ENCODE results near the gene CD300LD.
"Not testable (repeated sequence)": the region's sequence is repeated elsewhere in the genome, so short reads cannot be mapped to it uniquely, and the experiment has no call there.

The CD300LD gene

GRCh38 chr17:74592087-74592990 lies at the start of gene CD300LD:
Gene CD300LD, minus strand, starts transcription at chr17:74592283. Its CDS starts 81 bp downstream, at chr17:74592202.
- in situ Hi-C loops (cut with MboI; ENCODE audit: low sequenced_read_pairs) = no loop called here

GRCh38 chr17:74641224-74641957 lies 49.3 kb upstream of the CD300LD start:
- in situ Hi-C loops (cut with MboI; ENCODE audit: low sequenced_read_pairs) = no loop called here

- in situ Hi-C loops (cut with MboI; ENCODE audit: low sequenced_read_pairs) = no loop called here
Observed at GRCh38 chr17:74639704-74640151, 47.6 kb upstream of the CD300LD start.

GRCh38 chr17:74637926-74638325 lies 45.8 kb upstream of the CD300LD start:
- in situ Hi-C loops (cut with MboI; ENCODE audit: low sequenced_read_pairs) = no loop called here

GRCh38 chr17:74637265-74637664 lies 45.2 kb upstream of the CD300LD start:
- in situ Hi-C loops (cut with MboI; ENCODE audit: low sequenced_read_pairs) = no loop called here

GRCh38 chr17:74636541-74637085 lies 44.5 kb upstream of the CD300LD start:
- in situ Hi-C loops (cut with MboI; ENCODE audit: low sequenced_read_pairs) = not testable (repeated sequence)

GRCh38 chr17:74635418-74635817 lies 43.3 kb upstream of the CD300LD start:
- in situ Hi-C loops (cut with MboI; ENCODE audit: low sequenced_read_pairs) = no loop called here

- in situ Hi-C loops (cut with MboI; ENCODE audit: low sequenced_read_pairs) = no loop called here
Observed at GRCh38 chr17:74633326-74633725, 41.2 kb upstream of the CD300LD start.

GRCh38 chr17:74632617-74633016 lies 40.5 kb upstream of the CD300LD start:
- in situ Hi-C loops (cut with MboI; ENCODE audit: low sequenced_read_pairs) = no loop called here

- in situ Hi-C loops (cut with MboI; ENCODE audit: low sequenced_read_pairs) = no loop called here
Observed at GRCh38 chr17:74631468-74632450, 39.7 kb upstream of the CD300LD start.

- in situ Hi-C loops (cut with MboI; ENCODE audit: low sequenced_read_pairs) = not testable (repeated sequence)
Observed at GRCh38 chr17:74630251-74630650, 38.2 kb upstream of the CD300LD start.

GRCh38 chr17:74625661-74626060 lies 33.6 kb upstream of the CD300LD start:
- in situ Hi-C loops (cut with MboI; ENCODE audit: low sequenced_read_pairs) = no loop called here

GRCh38 chr17:74624131-74624530 lies 32.0 kb upstream of the CD300LD start:
- in situ Hi-C loops (cut with MboI; ENCODE audit: low sequenced_read_pairs) = no loop called here

- in situ Hi-C loops (cut with MboI; ENCODE audit: low sequenced_read_pairs) = no loop called here
Observed at GRCh38 chr17:74623693-74624093, 31.6 kb upstream of the CD300LD start, which contains the start of gene CD300E. Gene CD300E, minus strand, starts transcription at chr17:74623738. Its CDS starts 117 bp downstream, at chr17:74623621.

- in situ Hi-C loops (cut with MboI; ENCODE audit: low sequenced_read_pairs) = no loop called here
Observed at GRCh38 chr17:74619077-74619673, 27.1 kb upstream of the CD300LD start.

- in situ Hi-C loops (cut with MboI; ENCODE audit: low sequenced_read_pairs) = no loop called here
Observed at GRCh38 chr17:74618451-74618850, 26.4 kb upstream of the CD300LD start.

GRCh38 chr17:74616696-74617095 lies 24.6 kb upstream of the CD300LD start:
- in situ Hi-C loops (cut with MboI; ENCODE audit: low sequenced_read_pairs) = no loop called here

- in situ Hi-C loops (cut with MboI; ENCODE audit: low sequenced_read_pairs) = no loop called here
Observed at GRCh38 chr17:74612046-74612445, 20.0 kb upstream of the CD300LD start.

GRCh38 chr17:74610108-74610507 lies 18.0 kb upstream of the CD300LD start:
- in situ Hi-C loops (cut with MboI; ENCODE audit: low sequenced_read_pairs) = no loop called here

GRCh38 chr17:74608511-74608910 lies 16.4 kb upstream of the CD300LD start:
- in situ Hi-C loops (cut with MboI; ENCODE audit: low sequenced_read_pairs) = loop anchor here (10.0 kb wide), 1 partner anchor 234 kb away; no protein-coding TSS in a partner anchor

All from HL-60/S4 (cell line).